SK-N-SH treated with all-trans-retinoic acid at 6 μM for 48 hours (cell line): ENCODE data around the gene GHRHR.

Experiments
- ATAC-seq: fragments of 200-7000 bp; cut with Tn5 transposase; 3 replicates; pipeline ENCODE4 v1.9.1; 2020; ENCODE audit warnings: mild to moderate bottlenecking, moderate library complexity
- ARNTL ChIP-seq: fragments of 450-650 bp; formaldehyde crosslinking; IDR thresholded peaks from 2 replicates; pipeline ENCODE4 v1.5.0; 2020; ENCODE audit warnings: low read depth, mild to moderate bottlenecking, moderate library complexity, borderline replicate concordance
- CSDC2 ChIP-seq: fragments of 250-450 bp; sonication (Bioruptor Pico); IDR thresholded peaks from 2 replicates; pipeline ENCODE4 v1.5.0; 2020; ENCODE audit warnings: mild to moderate bottlenecking, moderate library complexity
- ESRRG ChIP-seq: fragments of 250-450 bp; sonication (Bioruptor Pico); IDR thresholded peaks from 2 replicates; pipeline ENCODE4 v1.6.1; 2021; ENCODE audit warnings: mild to moderate bottlenecking
- GLIS3 ChIP-seq: fragments of 250-450 bp; sonication (Bioruptor Pico); IDR thresholded peaks from 2 replicates; pipeline ENCODE4 v1.5.0; 2020; ENCODE audit warnings: mild to moderate bottlenecking, moderate library complexity
- ISL1 ChIP-seq: fragments of 250-450 bp; sonication (Bioruptor Pico); IDR thresholded peaks from 2 replicates; pipeline ENCODE4 v2.1.2; 2022; ENCODE audit warnings: mild to moderate bottlenecking, moderate library complexity
- OSR1 ChIP-seq: fragments of 250-450 bp; sonication (Bioruptor Pico); IDR thresholded peaks from 2 replicates; pipeline ENCODE4 v1.8.0; 2022; ENCODE audit warnings: moderate library complexity, mild to moderate bottlenecking, inconsistent platforms
- RARB ChIP-seq: fragments of 250-450 bp; sonication (Bioruptor Pico); IDR thresholded peaks from 2 replicates; pipeline ENCODE4 v1.8.0; 2021; ENCODE audit warnings: mild to moderate bottlenecking, moderate library complexity
- SNAI2 ChIP-seq: fragments of 250-450 bp; sonication (Bioruptor Pico); IDR thresholded peaks from 2 replicates; pipeline ENCODE4 v1.5.0; 2020; ENCODE audit warnings: mild to moderate bottlenecking, moderate library complexity
- TCF4 ChIP-seq: fragments of 250-450 bp; sonication (Bioruptor Pico); IDR thresholded peaks from 2 replicates; pipeline ENCODE4 v1.8.0; 2021; ENCODE audit warnings: mild to moderate bottlenecking, moderate library complexity, borderline replicate concordance
- TOX ChIP-seq: fragments of 250-450 bp; sonication (Bioruptor Pico); IDR thresholded peaks from 2 replicates; pipeline ENCODE4 v1.8.0; 2021; ENCODE audit warnings: mild to moderate bottlenecking, moderate library complexity, borderline replicate concordance
- ZC3H10 ChIP-seq: fragments of 250-450 bp; sonication (Bioruptor Pico); IDR thresholded peaks from 2 replicates; pipeline ENCODE4 v1.5.1; 2021; ENCODE audit warnings: mild to moderate bottlenecking, moderate library complexity
- ZFP3 ChIP-seq: fragments of 250-450 bp; sonication (Bioruptor Pico); IDR thresholded peaks from 2 replicates; pipeline ENCODE4 v1.5.0; 2020; ENCODE audit warnings: mild to moderate bottlenecking, moderate library complexity
- ZFP30 ChIP-seq: fragments of 450-650 bp; formaldehyde crosslinking; IDR thresholded peaks from 2 replicates; pipeline ENCODE4 v1.5.0; 2022; ENCODE audit warnings: mild to moderate bottlenecking, moderate library complexity
- ZNF70 ChIP-seq: fragments of 450-650 bp; formaldehyde crosslinking; IDR thresholded peaks from 2 replicates; pipeline ENCODE4 v1.5.0; 2020; ENCODE audit warnings: mild to moderate bottlenecking, moderate library complexity
- ZNF8 ChIP-seq: fragments of 450-650 bp; formaldehyde crosslinking; IDR thresholded peaks from 2 replicates; pipeline ENCODE4 v1.5.0; 2020; ENCODE audit warnings: mild to moderate bottlenecking, moderate library complexity
- TF ChIP-seq, protein P1 (sequence below): fragments of 250-450 bp; sonication (Bioruptor Pico); IDR thresholded peaks from 2 replicates; pipeline ENCODE4 v1.5.1; 2021; ENCODE audit warnings: mild to moderate bottlenecking, moderate library complexity
- TF ChIP-seq, protein P2 (sequence below): fragments of 250-450 bp; sonication (Bioruptor Pico); IDR thresholded peaks from 2 replicates; pipeline ENCODE4 v1.8.0; 2020; ENCODE audit warnings: mild to moderate bottlenecking, moderate library complexity, borderline replicate concordance
- TF ChIP-seq, protein P3 (sequence below): fragments of 250-450 bp; sonication (Bioruptor Pico); IDR thresholded peaks from 2 replicates; pipeline ENCODE4 v1.5.0; 2020; ENCODE audit warnings: mild to moderate bottlenecking, moderate library complexity
- TF ChIP-seq, protein P4 (sequence below): fragments of 250-450 bp; sonication (Bioruptor Pico); IDR thresholded peaks from 2 replicates; pipeline ENCODE4 v1.8.0; 2021; ENCODE audit warnings: low read depth, mild to moderate bottlenecking, moderate library complexity, borderline replicate concordance
- TF ChIP-seq, protein P5 (sequence below): fragments of 250-450 bp; sonication (Bioruptor Pico); IDR thresholded peaks from 2 replicates; pipeline ENCODE4 v1.5.1; 2020; ENCODE audit warnings: low read depth, mild to moderate bottlenecking, moderate library complexity

Gene GHRHR

DNA sequence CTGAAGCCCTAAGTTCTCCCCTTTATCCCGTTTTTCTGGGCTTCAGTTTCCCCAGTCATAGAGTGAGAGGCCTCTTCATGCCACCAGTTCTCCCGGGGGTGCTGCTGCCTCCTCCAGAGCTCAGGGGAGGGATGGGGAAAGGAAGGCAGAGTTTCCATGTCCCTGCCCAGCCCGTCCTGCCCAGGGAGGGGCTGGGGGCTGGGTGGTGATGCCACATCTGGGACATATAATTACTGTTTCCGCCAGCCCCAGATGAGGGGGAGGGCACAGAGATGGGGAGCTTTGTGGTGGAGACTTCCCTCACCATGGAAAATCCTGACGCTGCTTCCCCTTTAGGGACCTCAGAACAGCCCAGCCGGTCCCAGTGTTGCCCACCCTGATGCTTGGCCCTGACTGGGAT, 48.0 kb upstream of the GHRHR start (continued):
- TF ChIP-seq, protein P1, sequence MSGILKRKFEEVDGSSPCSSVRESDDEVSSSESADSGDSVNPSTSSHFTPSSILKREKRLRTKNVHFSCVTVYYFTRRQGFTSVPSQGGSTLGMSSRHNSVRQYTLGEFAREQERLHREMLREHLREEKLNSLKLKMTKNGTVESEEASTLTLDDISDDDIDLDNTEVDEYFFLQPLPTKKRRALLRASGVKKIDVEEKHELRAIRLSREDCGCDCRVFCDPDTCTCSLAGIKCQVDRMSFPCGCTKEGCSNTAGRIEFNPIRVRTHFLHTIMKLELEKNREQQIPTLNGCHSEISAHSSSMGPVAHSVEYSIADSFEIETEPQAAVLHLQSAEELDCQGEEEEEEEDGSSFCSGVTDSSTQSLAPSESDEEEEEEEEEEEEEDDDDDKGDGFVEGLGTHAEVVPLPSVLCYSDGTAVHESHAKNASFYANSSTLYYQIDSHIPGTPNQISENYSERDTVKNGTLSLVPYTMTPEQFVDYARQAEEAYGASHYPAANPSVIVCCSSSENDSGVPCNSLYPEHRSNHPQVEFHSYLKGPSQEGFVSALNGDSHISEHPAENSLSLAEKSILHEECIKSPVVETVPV (CRISPR knock-in tag) = no peak
- TF ChIP-seq ISL1 (no peak), ESRRG (CRISPR knock-in tag) (no peak), RARB (no peak), GLIS3 (CRISPR knock-in tag) (no peak)

DNA sequence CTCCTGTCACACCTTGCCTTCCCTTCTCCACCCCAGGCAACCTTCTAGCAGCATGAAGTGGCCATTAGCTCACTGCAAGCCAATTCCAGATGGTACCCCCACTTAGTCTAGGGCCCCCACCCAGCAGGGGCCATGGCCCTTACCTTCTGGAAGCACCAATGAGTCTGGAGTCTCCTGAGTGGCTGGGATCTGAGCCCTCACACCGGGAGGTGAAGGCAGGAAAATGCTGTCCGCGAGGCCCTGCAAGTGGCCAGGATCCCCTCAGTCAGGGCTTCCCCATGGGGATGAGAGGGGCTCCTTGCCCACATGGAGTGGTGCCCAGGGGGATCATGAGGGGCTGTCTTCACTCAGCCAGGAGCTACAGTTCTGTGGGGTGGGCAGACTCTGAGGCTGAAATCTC, 47.5 kb upstream of the GHRHR start:
- ATAC-seq = no peak
- TF ChIP-seq SNAI2 (CRISPR knock-in tag) (no peak), ISL1 (no peak), ZNF8 (CRISPR knock-in tag) (no peak), CSDC2 (CRISPR knock-in tag) (no peak), OSR1 (CRISPR knock-in tag) (no peak), ARNTL (CRISPR knock-in tag) (no peak), ZC3H10 (CRISPR knock-in tag) (no peak), TCF4 (CRISPR knock-in tag) (no peak), ZNF70 (CRISPR knock-in tag) (no peak), ESRRG (CRISPR knock-in tag) (no peak), ZFP30 (CRISPR knock-in tag) (no peak), TOX (no peak), GLIS3 (CRISPR knock-in tag) (no peak), ZFP3 (no peak)
- TF ChIP-seq, protein P1 (CRISPR knock-in tag) = no peak
- TF ChIP-seq, protein P2, sequence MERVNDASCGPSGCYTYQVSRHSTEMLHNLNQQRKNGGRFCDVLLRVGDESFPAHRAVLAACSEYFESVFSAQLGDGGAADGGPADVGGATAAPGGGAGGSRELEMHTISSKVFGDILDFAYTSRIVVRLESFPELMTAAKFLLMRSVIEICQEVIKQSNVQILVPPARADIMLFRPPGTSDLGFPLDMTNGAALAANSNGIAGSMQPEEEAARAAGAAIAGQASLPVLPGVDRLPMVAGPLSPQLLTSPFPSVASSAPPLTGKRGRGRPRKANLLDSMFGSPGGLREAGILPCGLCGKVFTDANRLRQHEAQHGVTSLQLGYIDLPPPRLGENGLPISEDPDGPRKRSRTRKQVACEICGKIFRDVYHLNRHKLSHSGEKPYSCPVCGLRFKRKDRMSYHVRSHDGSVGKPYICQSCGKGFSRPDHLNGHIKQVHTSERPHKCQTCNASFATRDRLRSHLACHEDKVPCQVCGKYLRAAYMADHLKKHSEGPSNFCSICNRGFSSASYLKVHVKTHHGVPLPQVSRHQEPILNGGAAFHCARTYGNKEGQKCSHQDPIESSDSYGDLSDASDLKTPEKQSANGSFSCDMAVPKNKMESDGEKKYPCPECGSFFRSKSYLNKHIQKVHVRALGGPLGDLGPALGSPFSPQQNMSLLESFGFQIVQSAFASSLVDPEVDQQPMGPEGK (CRISPR knock-in tag) = no peak
- TF ChIP-seq, protein P3, sequence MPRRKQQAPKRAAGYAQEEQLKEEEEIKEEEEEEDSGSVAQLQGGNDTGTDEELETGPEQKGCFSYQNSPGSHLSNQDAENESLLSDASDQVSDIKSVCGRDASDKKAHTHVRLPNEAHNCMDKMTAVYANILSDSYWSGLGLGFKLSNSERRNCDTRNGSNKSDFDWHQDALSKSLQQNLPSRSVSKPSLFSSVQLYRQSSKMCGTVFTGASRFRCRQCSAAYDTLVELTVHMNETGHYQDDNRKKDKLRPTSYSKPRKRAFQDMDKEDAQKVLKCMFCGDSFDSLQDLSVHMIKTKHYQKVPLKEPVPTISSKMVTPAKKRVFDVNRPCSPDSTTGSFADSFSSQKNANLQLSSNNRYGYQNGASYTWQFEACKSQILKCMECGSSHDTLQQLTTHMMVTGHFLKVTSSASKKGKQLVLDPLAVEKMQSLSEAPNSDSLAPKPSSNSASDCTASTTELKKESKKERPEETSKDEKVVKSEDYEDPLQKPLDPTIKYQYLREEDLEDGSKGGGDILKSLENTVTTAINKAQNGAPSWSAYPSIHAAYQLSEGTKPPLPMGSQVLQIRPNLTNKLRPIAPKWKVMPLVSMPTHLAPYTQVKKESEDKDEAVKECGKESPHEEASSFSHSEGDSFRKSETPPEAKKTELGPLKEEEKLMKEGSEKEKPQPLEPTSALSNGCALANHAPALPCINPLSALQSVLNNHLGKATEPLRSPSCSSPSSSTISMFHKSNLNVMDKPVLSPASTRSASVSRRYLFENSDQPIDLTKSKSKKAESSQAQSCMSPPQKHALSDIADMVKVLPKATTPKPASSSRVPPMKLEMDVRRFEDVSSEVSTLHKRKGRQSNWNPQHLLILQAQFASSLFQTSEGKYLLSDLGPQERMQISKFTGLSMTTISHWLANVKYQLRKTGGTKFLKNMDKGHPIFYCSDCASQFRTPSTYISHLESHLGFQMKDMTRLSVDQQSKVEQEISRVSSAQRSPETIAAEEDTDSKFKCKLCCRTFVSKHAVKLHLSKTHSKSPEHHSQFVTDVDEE (CRISPR knock-in tag) = no peak
- TF ChIP-seq, protein P4, sequence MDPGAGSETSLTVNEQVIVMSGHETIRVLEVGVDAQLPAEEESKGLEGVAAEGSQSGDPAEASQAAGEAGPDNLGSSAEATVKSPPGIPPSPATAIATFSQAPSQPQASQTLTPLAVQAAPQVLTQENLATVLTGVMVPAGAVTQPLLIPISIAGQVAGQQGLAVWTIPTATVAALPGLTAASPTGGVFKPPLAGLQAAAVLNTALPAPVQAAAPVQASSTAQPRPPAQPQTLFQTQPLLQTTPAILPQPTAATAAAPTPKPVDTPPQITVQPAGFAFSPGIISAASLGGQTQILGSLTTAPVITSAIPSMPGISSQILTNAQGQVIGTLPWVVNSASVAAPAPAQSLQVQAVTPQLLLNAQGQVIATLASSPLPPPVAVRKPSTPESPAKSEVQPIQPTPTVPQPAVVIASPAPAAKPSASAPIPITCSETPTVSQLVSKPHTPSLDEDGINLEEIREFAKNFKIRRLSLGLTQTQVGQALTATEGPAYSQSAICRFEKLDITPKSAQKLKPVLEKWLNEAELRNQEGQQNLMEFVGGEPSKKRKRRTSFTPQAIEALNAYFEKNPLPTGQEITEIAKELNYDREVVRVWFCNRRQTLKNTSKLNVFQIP = no peak

DNA sequence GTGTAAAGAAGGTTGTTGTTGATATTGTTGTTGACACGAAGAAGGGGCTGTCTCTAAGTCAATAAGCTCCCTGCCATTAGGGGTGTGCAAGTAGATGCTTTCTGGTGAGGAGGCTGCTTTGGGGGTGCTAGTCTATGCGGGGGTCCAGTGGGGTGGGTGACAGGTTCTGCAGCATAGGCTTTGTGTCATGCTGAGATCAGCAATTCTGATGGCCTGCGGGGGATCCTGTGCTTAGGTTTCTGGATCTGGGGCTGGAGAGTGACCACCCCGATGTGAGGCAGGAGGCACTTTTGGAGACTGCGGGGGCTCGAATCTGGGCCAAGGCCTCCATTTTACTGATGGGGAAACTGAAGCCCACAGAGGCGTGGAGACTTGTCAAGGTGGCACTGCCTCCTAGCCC, 47.0 kb upstream of the GHRHR start:
- TF ChIP-seq ZNF8 (CRISPR knock-in tag) (no peak), SNAI2 (CRISPR knock-in tag) (no peak), ZFP3 (no peak), CSDC2 (CRISPR knock-in tag) (no peak), ARNTL (CRISPR knock-in tag) (no peak), ZNF70 (CRISPR knock-in tag) (no peak), ESRRG (CRISPR knock-in tag) (no peak), RARB (no peak)
- TF ChIP-seq, protein P2 (CRISPR knock-in tag) = no peak
- TF ChIP-seq, protein P1 (CRISPR knock-in tag) = no peak
- TF ChIP-seq, protein P3 (CRISPR knock-in tag) = no peak
- TF ChIP-seq, protein P5, sequence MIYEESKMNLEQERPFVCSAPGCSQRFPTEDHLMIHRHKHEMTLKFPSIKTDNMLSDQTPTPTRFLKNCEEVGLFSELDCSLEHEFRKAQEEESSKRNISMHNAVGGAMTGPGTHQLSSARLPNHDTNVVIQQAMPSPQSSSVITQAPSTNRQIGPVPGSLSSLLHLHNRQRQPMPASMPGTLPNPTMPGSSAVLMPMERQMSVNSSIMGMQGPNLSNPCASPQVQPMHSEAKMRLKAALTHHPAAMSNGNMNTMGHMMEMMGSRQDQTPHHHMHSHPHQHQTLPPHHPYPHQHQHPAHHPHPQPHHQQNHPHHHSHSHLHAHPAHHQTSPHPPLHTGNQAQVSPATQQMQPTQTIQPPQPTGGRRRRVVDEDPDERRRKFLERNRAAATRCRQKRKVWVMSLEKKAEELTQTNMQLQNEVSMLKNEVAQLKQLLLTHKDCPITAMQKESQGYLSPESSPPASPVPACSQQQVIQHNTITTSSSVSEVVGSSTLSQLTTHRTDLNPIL = no peak
- TF ChIP-seq, all 23 proteins: peak for 0
- no peak for ATAC-seq
